ENCODE data around the gene TDP2. TPM values are rescaled to one million over a fixed set of nuclear protein-coding genes. Genes with fewer than 3 reads are reported as not detected.
A peak's percentile ranks its signal among the peaks of the same experiment; 100 is the strongest.

TDP2 gene
- total RNA-seq, 1 donor: 27.9 TPM

DNA sequence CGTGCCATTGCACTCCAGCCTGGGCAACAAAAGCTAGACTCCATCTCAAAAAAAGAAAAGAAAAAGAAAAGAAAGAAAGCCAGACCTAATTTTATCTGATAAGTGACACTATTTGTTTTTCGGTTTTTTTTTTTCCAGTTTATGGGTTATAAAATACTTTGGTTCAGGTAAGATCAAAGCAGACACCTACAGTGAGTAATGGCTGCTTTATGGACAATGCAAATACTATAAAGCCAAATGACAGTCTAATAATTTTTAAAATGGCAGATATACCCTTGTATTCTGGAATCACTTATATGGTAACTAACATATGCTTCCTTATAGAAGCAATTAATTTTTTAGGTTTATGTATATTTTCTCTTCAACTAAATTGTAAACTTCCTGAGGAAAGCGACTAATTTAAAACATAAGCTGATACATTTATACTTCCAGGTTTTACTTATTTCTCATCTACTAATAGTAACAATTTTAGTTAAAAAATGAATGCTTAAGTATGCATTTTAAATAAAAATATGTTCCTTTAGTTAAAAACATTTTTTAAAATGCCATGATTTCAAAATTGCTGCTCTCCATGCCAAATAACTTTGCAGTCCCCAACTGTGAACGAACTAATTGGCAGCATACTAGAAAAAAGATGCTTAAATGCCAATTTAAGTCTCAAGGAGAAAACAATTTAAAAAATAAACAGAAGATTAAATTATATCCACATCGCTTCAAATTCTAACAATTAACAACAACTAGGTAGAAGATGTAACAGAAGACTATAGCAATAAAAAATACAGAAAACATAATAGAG, 59.2 kb downstream of the TDP2 start:
- H3K4me2 ChIP-seq (ENCODE audit: insufficient read depth, low read length): no peak overlapping the region
- H4K20me1 ChIP-seq (ENCODE audit: insufficient read depth, low read length): no peaks in the 10 kb centered on the region
- no peaks in the 10 kb centered on the region for H3K4me1 ChIP-seq (ENCODE audit: insufficient read depth, low read length)
- no peak overlapping the region for H3K4me3 ChIP-seq (ENCODE audit: insufficient read depth, low read length)
- no peaks in the 10 kb centered on the region for H3K36me3 ChIP-seq (ENCODE audit: insufficient read depth, low read length)
- no peaks in the 10 kb centered on the region for H3K79me2 ChIP-seq (ENCODE audit: insufficient read depth, low read length)
- no peak overlapping the region for H2AFZ ChIP-seq (ENCODE audit: low read length)
- H3K9me3 ChIP-seq (ENCODE audit: low read depth, low read length): no peaks in the 10 kb centered on the region
- no peak overlapping the region for H3K27ac ChIP-seq (ENCODE audit: low read depth, low read length)
- DNase-seq (ENCODE audit: insufficient read length, low spot score, missing footprints): no peak
- H3K27me3 ChIP-seq (ENCODE audit: insufficient read depth, low read length): no peaks in the 10 kb centered on the region
- TF ChIP-seq, protein P1, sequence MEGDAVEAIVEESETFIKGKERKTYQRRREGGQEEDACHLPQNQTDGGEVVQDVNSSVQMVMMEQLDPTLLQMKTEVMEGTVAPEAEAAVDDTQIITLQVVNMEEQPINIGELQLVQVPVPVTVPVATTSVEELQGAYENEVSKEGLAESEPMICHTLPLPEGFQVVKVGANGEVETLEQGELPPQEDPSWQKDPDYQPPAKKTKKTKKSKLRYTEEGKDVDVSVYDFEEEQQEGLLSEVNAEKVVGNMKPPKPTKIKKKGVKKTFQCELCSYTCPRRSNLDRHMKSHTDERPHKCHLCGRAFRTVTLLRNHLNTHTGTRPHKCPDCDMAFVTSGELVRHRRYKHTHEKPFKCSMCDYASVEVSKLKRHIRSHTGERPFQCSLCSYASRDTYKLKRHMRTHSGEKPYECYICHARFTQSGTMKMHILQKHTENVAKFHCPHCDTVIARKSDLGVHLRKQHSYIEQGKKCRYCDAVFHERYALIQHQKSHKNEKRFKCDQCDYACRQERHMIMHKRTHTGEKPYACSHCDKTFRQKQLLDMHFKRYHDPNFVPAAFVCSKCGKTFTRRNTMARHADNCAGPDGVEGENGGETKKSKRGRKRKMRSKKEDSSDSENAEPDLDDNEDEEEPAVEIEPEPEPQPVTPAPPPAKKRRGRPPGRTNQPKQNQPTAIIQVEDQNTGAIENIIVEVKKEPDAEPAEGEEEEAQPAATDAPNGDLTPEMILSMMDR (IDR thresholded peaks at IDR 0.05; ENCODE audit: extremely low read depth, low read depth, low read length): no peak

DNA sequence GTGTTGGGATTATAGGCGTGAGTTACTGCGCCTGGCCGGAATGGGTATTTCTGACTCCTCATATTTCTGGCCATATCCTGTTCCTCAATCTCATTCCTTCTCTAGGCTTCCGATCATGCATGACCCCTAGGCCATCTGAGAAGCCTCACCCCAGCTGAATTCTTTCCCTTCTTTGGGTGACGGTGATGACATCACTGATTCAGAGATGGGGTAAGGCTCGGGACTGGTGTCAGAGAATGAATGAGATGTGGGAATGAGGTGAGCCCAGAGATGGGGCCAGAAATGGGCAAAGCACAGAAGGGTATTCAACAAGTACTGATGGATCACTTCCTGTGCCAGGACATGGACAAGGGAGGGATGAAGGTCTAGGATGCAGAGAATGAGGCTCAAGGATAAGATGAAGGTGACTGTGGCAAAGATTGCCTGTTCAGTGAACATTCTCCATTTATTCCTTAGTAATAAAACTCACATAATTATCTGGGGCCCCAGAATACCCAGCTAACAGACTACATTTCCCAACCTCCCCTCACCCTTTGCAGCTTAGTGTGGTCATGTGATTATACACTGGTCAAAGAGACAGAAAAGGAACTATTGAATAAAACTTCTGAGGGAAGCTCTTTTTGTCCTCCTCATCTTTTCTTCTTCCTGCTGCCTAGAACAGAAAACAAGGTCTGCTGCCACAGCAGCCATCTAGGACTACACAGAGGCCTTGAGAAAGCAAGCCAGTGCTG, 60.3 kb downstream of the TDP2 start:
- Histone ChIP-seq H4K20me1 (ENCODE audit: insufficient read depth, low read length) (no peaks in the 10 kb centered on the region), H3K36me3 (ENCODE audit: insufficient read depth, low read length) (no peaks in the 10 kb centered on the region), H3K4me3 (ENCODE audit: insufficient read depth, low read length) (no peak overlapping the region), H3K79me2 (ENCODE audit: insufficient read depth, low read length) (no peaks in the 10 kb centered on the region), H2AFZ (ENCODE audit: low read length) (no peak overlapping the region), H3K27me3 (ENCODE audit: insufficient read depth, low read length) (no peaks in the 10 kb centered on the region), H3K9me3 (ENCODE audit: low read depth, low read length) (no peaks in the 10 kb centered on the region), H3K27ac (ENCODE audit: low read depth, low read length) (no peak overlapping the region), H3K4me2 (ENCODE audit: insufficient read depth, low read length) (no peak overlapping the region), H3K4me1 (ENCODE audit: insufficient read depth, low read length) (no peaks in the 10 kb centered on the region)
- TF ChIP-seq, protein P1 (IDR thresholded peaks at IDR 0.05; ENCODE audit: extremely low read depth, low read depth, low read length): no peak
- DNase-seq (ENCODE audit: insufficient read length, low spot score, missing footprints): no peak

DNA sequence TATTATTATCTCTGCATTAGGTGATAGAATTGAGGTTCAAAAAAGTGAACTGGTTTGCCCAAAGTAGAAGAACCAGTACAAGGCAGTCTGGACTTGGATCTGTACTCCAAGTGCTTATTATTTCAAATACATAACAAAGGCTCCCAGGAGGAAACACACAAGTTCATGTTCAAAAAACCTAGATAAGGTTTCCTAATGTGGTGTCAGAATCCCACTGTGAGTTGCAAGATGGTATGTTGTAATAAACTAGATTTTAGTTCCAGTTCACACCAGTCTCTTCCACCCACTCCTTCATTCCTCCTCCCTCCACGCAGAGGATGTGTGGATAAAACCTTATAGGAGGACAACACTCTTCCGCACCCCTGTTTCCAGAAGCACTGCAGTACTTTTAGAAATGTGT, 63.5 kb downstream of the TDP2 start:
- TF ChIP-seq, protein P1 (IDR thresholded peaks at IDR 0.05; ENCODE audit: extremely low read depth, low read depth, low read length): no peak
- no peaks in the 10 kb centered on the region for H3K79me2 ChIP-seq (ENCODE audit: insufficient read depth, low read length)
- H3K27ac ChIP-seq (ENCODE audit: low read depth, low read length): no peak overlapping the region
- H4K20me1 ChIP-seq (ENCODE audit: insufficient read depth, low read length): no peaks in the 10 kb centered on the region
- H3K4me3 ChIP-seq (ENCODE audit: insufficient read depth, low read length): no peak overlapping the region
- H3K36me3 ChIP-seq (ENCODE audit: insufficient read depth, low read length): no peaks in the 10 kb centered on the region
- no peak for DNase-seq (ENCODE audit: insufficient read length, low spot score, missing footprints)
- H3K27me3 ChIP-seq (ENCODE audit: insufficient read depth, low read length): no peaks in the 10 kb centered on the region
- no peak overlapping the region for H3K4me2 ChIP-seq (ENCODE audit: insufficient read depth, low read length)
- H2AFZ ChIP-seq (ENCODE audit: low read length): no peak overlapping the region
- H3K9me3 ChIP-seq (ENCODE audit: low read depth, low read length): no peaks in the 10 kb centered on the region
- no peaks in the 10 kb centered on the region for H3K4me1 ChIP-seq (ENCODE audit: insufficient read depth, low read length)

DNA sequence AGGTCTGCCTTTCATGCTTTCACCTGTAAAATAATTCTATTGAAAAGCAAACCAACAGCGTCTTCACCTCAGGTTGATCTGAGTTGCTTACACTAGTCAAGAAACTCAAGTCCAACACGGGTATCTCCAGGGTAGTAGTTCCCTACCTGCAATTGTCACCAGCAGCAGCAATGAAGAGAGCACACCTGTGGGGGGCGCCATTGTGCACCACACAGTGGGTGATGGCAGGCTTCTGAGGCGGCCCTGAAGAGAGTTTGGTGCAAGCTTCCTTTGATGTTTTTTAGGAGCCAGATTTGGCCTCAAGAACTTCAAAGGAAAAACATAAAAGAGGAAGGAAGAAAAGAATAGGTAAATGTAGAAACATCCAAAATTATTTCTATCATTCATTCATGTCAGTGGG, 65.8 kb downstream of the TDP2 start:
- no peak for DNase-seq (ENCODE audit: insufficient read length, low spot score, missing footprints)
- H3K36me3 ChIP-seq (ENCODE audit: insufficient read depth, low read length): no peaks in the 10 kb centered on the region
- no peak overlapping the region for H3K4me3 ChIP-seq (ENCODE audit: insufficient read depth, low read length)
- no peak overlapping the region for H3K27ac ChIP-seq (ENCODE audit: low read depth, low read length)
- H3K4me2 ChIP-seq (ENCODE audit: insufficient read depth, low read length): no peak overlapping the region
- no peak overlapping the region for H2AFZ ChIP-seq (ENCODE audit: low read length)
- H3K4me1 ChIP-seq (ENCODE audit: insufficient read depth, low read length): no peaks in the 10 kb centered on the region
- no peaks in the 10 kb centered on the region for H4K20me1 ChIP-seq (ENCODE audit: insufficient read depth, low read length)
- TF ChIP-seq, protein P1 (IDR thresholded peaks at IDR 0.05; ENCODE audit: extremely low read depth, low read depth, low read length): peak; percentile 8
- H3K9me3 ChIP-seq (ENCODE audit: low read depth, low read length): no peaks in the 10 kb centered on the region
- no peaks in the 10 kb centered on the region for H3K79me2 ChIP-seq (ENCODE audit: insufficient read depth, low read length)
- H3K27me3 ChIP-seq (ENCODE audit: insufficient read depth, low read length): no peaks in the 10 kb centered on the region

All from osteoblast (primary cell).